ENCODE data around the gene HOXA6. TPM values are rescaled to one million over a fixed set of nuclear protein-coding genes. Genes with fewer than 3 reads are reported as not detected.

HOXA6 gene
- total and polyA plus RNA-seq, 2 donors (not counting 1 experiment from before 2014, with no cell fraction given), result 0.18 to 0.49 TPM

DNA sequence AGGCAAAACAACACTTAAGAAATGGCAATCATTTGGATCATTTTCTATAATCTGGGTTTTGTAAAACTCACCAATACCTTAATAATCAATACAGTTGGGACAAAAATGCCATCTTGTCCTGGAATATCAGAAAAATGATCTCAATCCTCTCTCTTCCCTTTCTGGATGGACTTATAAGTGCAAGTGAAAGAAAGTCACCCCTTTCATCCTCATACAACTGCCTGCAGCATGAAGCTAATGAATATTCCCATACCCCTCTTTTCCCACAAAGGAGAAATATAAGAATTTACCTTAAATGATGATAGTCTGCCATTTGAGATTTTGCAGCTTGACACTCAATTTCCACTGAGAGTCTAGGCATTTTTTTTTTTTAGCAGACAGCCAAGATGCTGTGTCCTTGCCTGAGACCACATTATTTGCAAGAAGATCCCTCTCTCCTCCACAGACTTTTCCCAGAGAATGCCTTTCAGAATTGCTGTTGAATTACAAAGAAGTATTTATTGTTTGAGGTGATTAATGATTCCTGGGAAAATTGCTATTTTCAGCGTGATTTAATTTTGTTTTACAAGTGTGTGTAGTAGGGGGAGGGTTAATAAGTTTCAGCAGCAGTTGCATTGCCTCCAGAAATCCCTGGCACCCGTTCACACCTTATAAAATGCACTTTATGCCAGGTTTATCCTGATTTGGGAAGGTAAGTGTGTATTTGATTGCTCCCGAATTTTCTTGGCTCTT, 20.8 kb downstream of the HOXA6 start:
- TF ChIP-seq EZH2 (IDR thresholded peaks at IDR 0.05; ENCODE audit: borderline replicate concordance, insufficient read depth, low read depth, low read length, poor library complexity, severe bottlenecking) (no peak), CTCF (IDR thresholded peaks at IDR 0.05) (no peak)
- peaks cover 2% of the 10 kb centered on the region for H3K9me3 Mint-ChIP-seq (ENCODE audit: insufficient read depth)
- no CpG with 5 or more reads among the region's 3 CpGs for WGBS (ENCODE audit: insufficient coverage)
- H3K4me3 ChIP-seq (ENCODE audit: control extremely low read depth in 1 of 5, extremely low read depth in 1 of 5, insufficient read depth in 1 of 5, low read depth in 2 of 5, low read length in 4 of 5), result no peak overlapping the region
- H3K27me3 ChIP-seq (replicated peaks in 1 of 4; ENCODE audit: control extremely low read depth in 1 of 4, control insufficient read depth in 3 of 4, insufficient read depth in 4 of 4, low read length in 3 of 4), result peaks cover 0 to 6% (median 2%) of the 10 kb centered on the region in 4 experiments
- H3K9me3 ChIP-seq (ENCODE audit: control extremely low read depth in 1 of 3, control insufficient read depth in 2 of 3, insufficient read depth in 1 of 3, low read length in 2 of 3), result peaks cover 0 to 16% (median 0%) of the 10 kb centered on the region in 3 donors
- H2AFZ ChIP-seq (ENCODE audit: insufficient read depth, low read depth, low read length, poor library complexity, severe bottlenecking), result no peak overlapping the region
- no peaks in the 10 kb centered on the region for H3K36me3 ChIP-seq (replicated peaks in 1 of 2; ENCODE audit: control extremely low read depth in 1 of 2, control insufficient read depth in 1 of 2, extremely low read depth in 1 of 2, insufficient read depth in 2 of 2, low read length in 1 of 2)
- CTCF ChIA-PET, result no interaction called here
- no peak overlapping the region for H3K27ac ChIP-seq (ENCODE audit: low read length in 2 of 2)
- no peak for ATAC-seq (ENCODE audit: low read depth)
- intact Hi-C loops (cut with micrococcal nuclease), result no loop called here
- no peak overlapping the region for H3K9ac ChIP-seq (ENCODE audit: low read length)
- no peaks in the 10 kb centered on the region for H3K79me2 ChIP-seq (ENCODE audit: control insufficient read depth, insufficient read depth, low read length)
- POLR2A ChIA-PET, result no interaction called here
- H3K27ac Mint-ChIP-seq, result no peak overlapping the region
- H3K4me3 Mint-ChIP-seq, result no peak overlapping the region
- H3K4me2 ChIP-seq (replicated peaks; ENCODE audit: low read depth, low read length, poor library complexity, severe bottlenecking), result no peak overlapping the region
- DNase-seq, result no peak
- H3K27me3 Mint-ChIP-seq, result peaks cover 46% of the 10 kb centered on the region
- H3K4me1 ChIP-seq (ENCODE audit: control insufficient read depth in 2 of 2, insufficient read depth in 2 of 2, low read length in 2 of 2), result no peaks in the 10 kb centered on the region
- H4K20me1 ChIP-seq (ENCODE audit: control insufficient read depth, insufficient read depth, low read length, poor library complexity, severe bottlenecking), result no peaks in the 10 kb centered on the region
- no peaks in the 10 kb centered on the region for H3K4me1 Mint-ChIP-seq

DNA sequence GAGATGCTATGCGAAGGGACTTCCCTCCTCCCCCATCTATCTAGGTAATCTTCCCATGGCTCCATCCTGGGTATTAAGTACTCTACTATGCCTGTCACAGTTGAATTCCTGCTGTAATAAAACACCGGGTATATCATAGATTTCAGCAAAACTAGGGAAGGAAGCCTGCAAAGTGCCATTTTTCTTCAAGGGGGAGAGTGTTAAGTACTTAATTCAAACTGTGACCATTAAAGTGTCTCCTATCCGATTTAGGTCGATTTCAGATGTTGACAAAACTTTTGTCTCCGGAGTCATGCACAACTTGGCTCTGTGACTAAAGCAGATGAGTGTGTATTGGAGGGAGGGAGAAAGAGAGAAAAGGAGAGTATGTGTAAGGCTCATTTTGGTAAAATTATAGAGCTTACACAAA, 21.6 kb downstream of the HOXA6 start:
- H3K27ac ChIP-seq (ENCODE audit: low read length in 2 of 2), result no peak overlapping the region
- CTCF ChIA-PET, result no interaction called here
- TF ChIP-seq CTCF (IDR thresholded peaks at IDR 0.05), result no peak
- no peak for TF ChIP-seq EZH2 (IDR thresholded peaks at IDR 0.05; ENCODE audit: borderline replicate concordance, insufficient read depth, low read depth, low read length, poor library complexity, severe bottlenecking)

More for the DNA sequence above, 21.6 kb downstream of the HOXA6 start:
- H3K4me1 Mint-ChIP-seq, result no peaks in the 10 kb centered on the region
- peaks cover 0 to 13% (median 0%) of the 10 kb centered on the region in 3 donors for H3K9me3 ChIP-seq (ENCODE audit: control extremely low read depth in 1 of 3, control insufficient read depth in 2 of 3, insufficient read depth in 1 of 3, low read length in 2 of 3)
- peaks cover 0 to 4% (median 2%) of the 10 kb centered on the region in 4 experiments for H3K27me3 ChIP-seq (replicated peaks in 1 of 4; ENCODE audit: control extremely low read depth in 1 of 4, control insufficient read depth in 3 of 4, insufficient read depth in 4 of 4, low read length in 3 of 4)
- 88% methylated on average over 4 of the region's 5 CpGs for WGBS (ENCODE audit: insufficient coverage)
- H3K4me3 Mint-ChIP-seq, result no peak overlapping the region
- no peaks in the 10 kb centered on the region for H3K79me2 ChIP-seq (ENCODE audit: control insufficient read depth, insufficient read depth, low read length)
- H3K4me1 ChIP-seq (ENCODE audit: control insufficient read depth in 2 of 2, insufficient read depth in 2 of 2, low read length in 2 of 2), result no peaks in the 10 kb centered on the region
- H3K36me3 ChIP-seq (replicated peaks in 1 of 2; ENCODE audit: control extremely low read depth in 1 of 2, control insufficient read depth in 1 of 2, extremely low read depth in 1 of 2, insufficient read depth in 2 of 2, low read length in 1 of 2), result no peaks in the 10 kb centered on the region
- peaks cover 2% of the 10 kb centered on the region for H3K9me3 Mint-ChIP-seq (ENCODE audit: insufficient read depth)
- DNase-seq, result no peak
- no peak overlapping the region for H3K9ac ChIP-seq (ENCODE audit: low read length)
- intact Hi-C loops (cut with micrococcal nuclease), result no loop called here
- ATAC-seq (ENCODE audit: low read depth), result no peak
- POLR2A ChIA-PET, result no interaction called here
- H2AFZ ChIP-seq (ENCODE audit: insufficient read depth, low read depth, low read length, poor library complexity, severe bottlenecking), result no peak overlapping the region
- H3K27ac Mint-ChIP-seq, result no peak overlapping the region
- H3K4me2 ChIP-seq (replicated peaks; ENCODE audit: low read depth, low read length, poor library complexity, severe bottlenecking), result no peak overlapping the region
- H3K4me3 ChIP-seq (ENCODE audit: control extremely low read depth in 1 of 5, extremely low read depth in 1 of 5, insufficient read depth in 1 of 5, low read depth in 2 of 5, low read length in 4 of 5), result no peak overlapping the region
- no peaks in the 10 kb centered on the region for H4K20me1 ChIP-seq (ENCODE audit: control insufficient read depth, insufficient read depth, low read length, poor library complexity, severe bottlenecking)
- H3K27me3 Mint-ChIP-seq, result peaks cover 40% of the 10 kb centered on the region

All from B cell (primary cell).